Skeletal muscle tissue (tissue), 4 donors: ENCODE data around the gene WDR90. TPM values are rescaled to one million over a fixed set of nuclear protein-coding genes. Genes with fewer than 3 reads are reported as not detected.
A peak's percentile ranks its signal among the peaks of the same experiment; 100 is the strongest.

Experiments
- H3K27ac ChIP-seq: one replicate; pipeline ENCODE4 v1.7.0; 2013; ENCODE audit warnings: mild to moderate bottlenecking, low read depth, low read length, inconsistent platforms
- H3K27me3 ChIP-seq, 3 donors: one replicate each; pipeline ENCODE4 v1.7.0; 2013; ENCODE audit warnings: low read length in 3 of 3; ENCODE audit not compliant: control insufficient read depth in 3 of 3, insufficient read depth in 3 of 3
- H3K36me3 ChIP-seq, 3 donors: one replicate each; pipeline ENCODE4 v1.7.0; 2013; ENCODE audit warnings: low read length in 3 of 3; ENCODE audit not compliant: control insufficient read depth in 3 of 3, insufficient read depth in 3 of 3
- H3K4me1 ChIP-seq, 3 donors: one replicate each; pipeline ENCODE4 v1.7.0; 2013; ENCODE audit warnings: low read length in 3 of 3, mild to moderate bottlenecking in 3 of 3; ENCODE audit not compliant: control insufficient read depth in 3 of 3, insufficient read depth in 3 of 3
- H3K4me3 ChIP-seq, 3 donors: one replicate each; pipeline ENCODE4 v1.7.0; 2013; ENCODE audit warnings: low read length in 3 of 3
- H3K9ac ChIP-seq, 3 donors: one replicate each; pipeline ENCODE4 v1.7.0; 2013; ENCODE audit warnings: low read length in 3 of 3, mild to moderate bottlenecking in 3 of 3, moderate library complexity in 2 of 3, low read depth in 1 of 3
- H3K9me3 ChIP-seq, 3 donors: one replicate each; pipeline ENCODE4 v1.7.0; 2013; ENCODE audit warnings: low read length in 3 of 3; ENCODE audit not compliant: control insufficient read depth in 3 of 3
- total RNA-seq: library from RNA; depleted of rRNA; stranded (reverse); fragments of >200 nt; gene quantifications from one replicate; pipeline ENCODE4 v1.2.3, GENCODE V29; 2014
- donor health status: Osteomylitis.

The WDR90 gene
- total RNA-seq, 1 donor from 2014 or later = 6.3 TPM

GRCh38 chr16:668519-669171 is 19.5 kb downstream of the WDR90 start:
- H3K27ac ChIP-seq = peak overlapping the region; percentile 69
- no peaks in the 10 kb centered on the region for H3K9me3 ChIP-seq
- peak overlapping the region; percentile 68 to 83 (median 81) for H3K4me3 ChIP-seq
- H3K9ac ChIP-seq = peak overlapping the region; percentile 81 to 90 (median 82)
- H3K27me3 ChIP-seq = no peaks in the 10 kb centered on the region
- peaks cover 16 to 20% (median 17%) of the 10 kb centered on the region in 3 donors for H3K4me1 ChIP-seq
- peaks cover 32 to 40% (median 34%) of the 10 kb centered on the region in 3 donors for H3K36me3 ChIP-seq

DNA sequence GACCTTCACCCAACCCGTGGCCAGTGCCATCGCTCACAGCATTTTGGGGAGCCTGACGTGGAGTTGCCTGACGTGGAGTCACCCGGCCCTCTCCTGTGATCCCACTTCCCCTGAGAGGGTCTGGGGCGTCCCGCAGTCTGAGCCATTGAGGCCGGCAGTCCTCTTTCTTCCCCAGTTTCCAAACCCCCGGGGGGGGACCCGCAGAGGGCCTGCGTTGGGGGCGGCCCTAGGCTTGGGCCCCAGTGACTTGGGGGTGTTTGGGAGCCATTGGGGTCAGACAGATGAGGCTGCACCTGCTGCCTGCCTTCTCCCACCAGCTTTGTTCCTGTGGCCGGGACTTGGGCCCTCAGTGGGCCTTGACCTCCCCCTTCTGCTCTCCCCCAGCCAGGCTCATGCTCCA is 20.5 kb downstream of the WDR90 start:
- H3K4me1 ChIP-seq = peaks cover 16 to 20% (median 18%) of the 10 kb centered on the region in 3 donors
- H3K9me3 ChIP-seq = no peaks in the 10 kb centered on the region
- no peak overlapping the region for H3K27ac ChIP-seq
- peaks cover 0 to under 1% (median 0%) of the 10 kb centered on the region in 3 donors for H3K27me3 ChIP-seq
- peak overlapping the region in 2 of 3 donors; percentile 3 to 82 for H3K9ac ChIP-seq
- peaks cover 32 to 40% (median 37%) of the 10 kb centered on the region in 3 donors for H3K36me3 ChIP-seq
- no peak overlapping the region for H3K4me3 ChIP-seq

GRCh38 chr16:670485-671352 is 21.6 kb downstream of the WDR90 start:
- H3K27me3 ChIP-seq = peaks cover 0 to 7% (median 7%) of the 10 kb centered on the region in 3 donors
- no peak overlapping the region for H3K9ac ChIP-seq
- H3K36me3 ChIP-seq = peaks cover 32 to 40% (median 37%) of the 10 kb centered on the region in 3 donors
- no peaks in the 10 kb centered on the region for H3K9me3 ChIP-seq
- no peak overlapping the region for H3K27ac ChIP-seq
- H3K4me1 ChIP-seq = peaks cover 19 to 27% (median 24%) of the 10 kb centered on the region in 3 donors
- no peak overlapping the region for H3K4me3 ChIP-seq

DNA sequence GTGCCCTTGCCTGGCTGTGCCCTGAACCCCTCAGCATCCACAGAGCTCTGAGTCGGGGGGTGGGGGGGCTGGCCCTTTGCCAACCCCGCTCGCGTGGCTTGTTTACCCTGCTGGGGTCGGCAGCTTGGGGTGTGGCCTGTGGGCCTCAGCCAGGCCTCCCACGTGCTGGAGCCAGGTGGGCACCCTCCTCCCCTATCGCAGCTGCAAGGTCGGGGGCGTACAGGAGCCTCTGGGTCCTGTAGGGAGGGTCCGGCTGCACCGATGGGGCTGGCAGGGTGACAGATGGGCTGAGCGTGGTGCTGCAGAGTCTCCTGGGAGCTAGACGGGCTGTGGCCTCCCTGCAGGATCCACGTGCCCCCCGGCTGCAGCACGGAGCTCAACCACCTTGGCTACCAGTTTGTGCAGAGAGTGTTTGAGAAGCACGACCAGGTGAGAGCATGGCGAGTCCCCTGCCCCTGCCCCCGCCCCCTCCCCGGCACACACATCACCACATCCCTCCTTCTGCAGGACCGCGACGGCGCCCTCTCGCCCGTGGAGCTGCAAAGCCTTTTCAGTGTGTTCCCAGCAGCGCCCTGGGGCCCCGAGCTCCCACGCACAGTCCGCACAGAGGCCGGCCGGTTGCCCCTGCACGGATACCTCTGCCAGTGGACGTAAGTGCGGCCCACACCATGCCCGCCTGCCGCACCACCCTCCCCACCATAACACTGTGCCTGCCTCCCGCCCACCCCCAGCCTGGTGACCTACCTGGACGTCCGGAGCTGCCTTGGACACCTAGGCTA is 22.4 kb downstream of the WDR90 start:
- Histone ChIP-seq H3K9ac (no peak overlapping the region), H3K4me3 (no peak overlapping the region), H3K27ac (no peak overlapping the region), H3K9me3 (no peaks in the 10 kb centered on the region), H3K4me1 (peaks cover 19 to 27% (median 25%) of the 10 kb centered on the region in 3 donors), H3K27me3 (peaks cover 0 to 12% (median 7%) of the 10 kb centered on the region in 3 donors), H3K36me3 (peaks cover 32 to 40% (median 37%) of the 10 kb centered on the region in 3 donors)

DNA sequence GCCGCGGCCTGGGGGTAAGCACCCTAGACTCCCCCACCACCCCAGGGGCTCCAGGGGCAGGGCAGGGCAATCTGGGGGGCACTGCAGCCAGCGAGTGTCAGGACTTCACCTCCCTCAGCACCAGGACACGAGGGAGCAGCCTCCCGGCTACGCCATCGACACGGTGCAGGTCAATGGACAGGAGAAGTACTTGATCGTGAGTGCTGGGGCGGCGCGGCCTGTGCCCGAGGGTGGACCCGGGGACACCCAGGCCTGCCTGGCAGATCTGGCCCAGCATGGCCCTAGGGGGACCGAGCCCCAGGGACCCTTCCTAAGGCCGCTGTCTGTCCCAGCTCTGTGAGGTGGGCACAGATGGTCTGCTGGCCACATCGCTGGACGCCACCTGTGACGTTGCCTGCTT is 23.2 kb downstream of the WDR90 start:
- Histone ChIP-seq H3K4me1 (peaks cover 16 to 23% (median 21%) of the 10 kb centered on the region in 3 donors), H3K36me3 (peaks cover 32 to 40% (median 37%) of the 10 kb centered on the region in 3 donors), H3K27me3 (peaks cover 0 to 15% (median 7%) of the 10 kb centered on the region in 3 donors), H3K9ac (no peak overlapping the region), H3K27ac (no peak overlapping the region), H3K4me3 (no peak overlapping the region), H3K9me3 (no peaks in the 10 kb centered on the region)

DNA sequence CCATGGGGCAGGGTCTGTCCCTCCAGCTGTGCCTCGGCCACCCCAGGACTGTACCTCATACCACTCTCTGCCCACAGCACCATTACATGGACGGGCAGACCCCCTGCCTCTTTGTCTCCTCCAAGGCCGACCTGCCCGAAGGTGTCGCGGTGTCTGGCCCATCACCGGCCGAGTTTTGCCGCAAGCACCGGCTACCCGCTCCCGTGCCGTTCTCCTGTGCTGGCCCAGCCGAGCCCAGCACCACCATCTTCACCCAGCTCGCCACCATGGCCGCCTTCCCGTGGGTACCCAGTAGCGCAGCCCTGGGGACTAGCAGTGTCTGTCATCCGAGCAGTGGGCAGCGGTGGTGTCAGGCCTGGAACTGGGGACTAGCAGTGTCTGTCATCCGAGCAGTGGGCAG is 23.7 kb downstream of the WDR90 start:
- Histone ChIP-seq H3K4me1 (peaks cover 12 to 19% (median 17%) of the 10 kb centered on the region in 3 donors), H3K27me3 (peaks cover 0 to 16% (median 7%) of the 10 kb centered on the region in 3 donors), H3K4me3 (no peak overlapping the region), H3K36me3 (peaks cover 32 to 40% (median 37%) of the 10 kb centered on the region in 3 donors), H3K9ac (no peak overlapping the region), H3K9me3 (no peaks in the 10 kb centered on the region), H3K27ac (no peak overlapping the region)

- no peak overlapping the region for H3K4me3 ChIP-seq
- H3K36me3 ChIP-seq = peaks cover 32 to 40% (median 37%) of the 10 kb centered on the region in 3 donors
- peaks cover 12 to 18% (median 17%) of the 10 kb centered on the region in 3 donors for H3K4me1 ChIP-seq
- H3K9me3 ChIP-seq = no peaks in the 10 kb centered on the region
- no peak overlapping the region for H3K9ac ChIP-seq
- H3K27ac ChIP-seq = no peak overlapping the region
- peaks cover 0 to 16% (median 7%) of the 10 kb centered on the region in 3 donors for H3K27me3 ChIP-seq
Measured at GRCh38 chr16:673399-673991, 24.3 kb downstream of the WDR90 start.

DNA sequence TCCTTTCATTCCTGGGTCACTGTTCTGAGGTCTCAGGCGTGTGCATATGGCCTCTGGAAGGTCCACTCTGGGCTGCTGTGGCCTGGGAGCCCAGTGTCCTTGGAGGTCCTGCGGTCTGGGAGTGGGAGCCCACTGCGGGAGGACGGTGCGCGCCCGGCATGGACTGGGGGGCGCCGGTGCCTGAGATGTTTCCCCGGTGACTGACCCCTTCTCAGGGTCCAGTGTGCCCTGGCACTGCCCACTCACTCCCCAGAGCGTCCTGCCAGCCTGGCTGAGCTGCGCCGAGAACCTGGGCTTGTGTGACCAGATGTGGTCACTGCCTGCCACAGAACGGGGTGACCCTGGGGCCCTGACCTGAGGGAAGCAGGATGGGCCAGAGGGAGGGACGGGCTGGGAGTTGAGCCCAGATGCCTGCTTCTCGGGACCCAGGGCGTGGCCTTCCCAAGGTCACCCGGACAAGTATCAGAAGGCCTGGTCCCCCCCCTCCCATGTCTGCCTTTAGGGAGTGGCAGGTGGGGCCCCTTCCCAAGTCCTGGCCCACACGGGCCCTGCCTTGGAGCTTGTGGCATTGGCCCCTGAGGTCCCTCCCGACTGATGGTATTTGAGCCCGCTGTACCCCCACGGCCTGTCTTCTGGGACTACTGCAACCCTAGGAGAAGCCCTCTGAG is 25.2 kb downstream of the WDR90 start:
- Histone ChIP-seq H3K36me3 (peaks cover 30 to 37% (median 36%) of the 10 kb centered on the region in 3 donors), H3K9me3 (no peaks in the 10 kb centered on the region), H3K27me3 (peaks cover 0 to 16% (median 7%) of the 10 kb centered on the region in 3 donors), H3K4me3 (no peak overlapping the region), H3K4me1 (peaks cover 5 to 16% (median 10%) of the 10 kb centered on the region in 3 donors), H3K27ac (no peak overlapping the region), H3K9ac (peak overlapping the region in 2 of 3 donors; percentile 33 to 45)
